Measurements from ENCODE around the gene YY1AP1. TPM values are rescaled to one million over a fixed set of nuclear protein-coding genes. Genes with fewer than 3 reads are reported as not detected.
"Not testable (repeated sequence)": the region's sequence is repeated elsewhere in the genome, so short reads cannot be mapped to it uniquely, and the experiment has no call there.

Gene YY1AP1
- total and polyA plus RNA-seq, 10 donors = 21.9 to 145 (median 81.7) TPM

- no peaks in the 10 kb centered on the region for H3K36me3 ChIP-seq
- no peak overlapping the region for H3K4me3 ChIP-seq
- 85 to 92% (median 91%) methylated on average over 3 of the region's 3 CpGs for WGBS, 5 donors
- DNase-seq = no peak
- peaks cover 0 to 19% (median 3%) of the 10 kb centered on the region in 6 donors for H3K4me1 ChIP-seq
- intact Hi-C loops (cut with DNase I; ENCODE audit: low total_unique reads) = no loop called here
- TF ChIP-seq POLR2A (IDR thresholded peaks at IDR 0.05) (no peak), POLR2AphosphoS5 (IDR thresholded peaks at IDR 0.05) (no peak), CTCF (IDR thresholded peaks at IDR 0.05 in 8 of 11, conservative IDR thresholded peaks at IDR 0.05 in 3 of 11) (no peak)
- H3K27me3 ChIP-seq (replicated peaks in 1 of 7) = no peaks in the 10 kb centered on the region
- peaks cover 0 to 33% (median 22%) of the 10 kb centered on the region in 8 donors for H3K9me3 ChIP-seq
- H3K27ac ChIP-seq = no peak overlapping the region
Observed at GRCh38 chr1:155643230-155643629, 45.3 kb downstream of the YY1AP1 start.

DNA sequence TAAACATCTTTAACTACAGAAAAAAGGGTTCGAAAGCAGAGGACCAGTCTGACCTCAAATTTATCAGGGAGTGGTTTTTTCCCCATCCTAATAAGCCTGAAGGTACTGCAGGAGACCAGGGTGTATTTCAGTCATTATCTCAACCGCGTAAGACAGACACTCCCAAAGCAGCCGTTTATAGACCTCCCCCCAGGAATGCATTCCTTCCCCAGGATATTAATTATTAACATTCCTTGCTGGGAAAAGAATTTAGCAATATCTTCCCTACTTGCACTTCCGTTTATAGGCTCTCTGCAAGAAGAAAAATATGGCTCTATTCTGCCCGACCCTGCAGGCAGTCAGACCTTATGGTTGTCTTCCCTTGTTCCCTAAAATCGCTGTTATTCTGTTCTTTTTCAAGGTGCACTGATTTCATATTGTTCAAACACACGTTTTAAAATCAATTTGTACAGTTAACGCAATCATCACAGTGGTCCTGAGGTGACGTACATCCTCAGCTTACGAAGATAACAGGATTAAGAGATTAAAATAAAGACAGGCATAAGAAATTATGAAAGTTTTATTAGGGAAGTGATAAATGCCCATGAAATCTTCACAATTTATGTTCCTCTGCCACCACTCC, 45.9 kb downstream of the YY1AP1 start:
- H3K4me3 ChIP-seq; H3K36me3 ChIP-seq; H3K27ac ChIP-seq; intact Hi-C loops (cut with DNase I; ENCODE audit: low total_unique reads); H3K27me3 ChIP-seq (replicated peaks in 1 of 7); DNase-seq: not testable (repeated sequence)
- H3K4me1 ChIP-seq = peaks cover 0 to 22% (median 5%) of the 10 kb centered on the region in 6 donors
- 82 to 86% (median 85%) methylated on average over 11 of the region's 11 CpGs for WGBS, 5 donors
- H3K9me3 ChIP-seq = peaks cover 0 to 33% (median 22%) of the 10 kb centered on the region in 8 donors

- Histone ChIP-seq H3K27ac (no peak overlapping the region), H3K4me1 (peaks cover 5 to 29% (median 18%) of the 10 kb centered on the region in 6 donors), H3K4me3 (no peak overlapping the region), H3K36me3 (no peaks in the 10 kb centered on the region), H3K9me3 (peaks cover 0 to 33% (median 22%) of the 10 kb centered on the region in 8 donors), H3K27me3 (replicated peaks in 1 of 7) (no peaks in the 10 kb centered on the region)
- no peak for DNase-seq
- intact Hi-C loops (cut with DNase I; ENCODE audit: low total_unique reads) = no loop called here
- TF ChIP-seq POLR2A (IDR thresholded peaks at IDR 0.05) (no peak), POLR2AphosphoS5 (IDR thresholded peaks at IDR 0.05) (no peak), CTCF (IDR thresholded peaks at IDR 0.05 in 8 of 11, conservative IDR thresholded peaks at IDR 0.05 in 3 of 11) (no peak)
Observed at GRCh38 chr1:155640367-155640766, 48.2 kb downstream of the YY1AP1 start.

- H3K4me3 ChIP-seq = peak overlapping the region; percentile 41 to 70 (median 48)
- TF ChIP-seq POLR2AphosphoS5 (IDR thresholded peaks at IDR 0.05) (no peak), CTCF (IDR thresholded peaks at IDR 0.05 in 8 of 11, conservative IDR thresholded peaks at IDR 0.05 in 3 of 11) (no peak), POLR2A (IDR thresholded peaks at IDR 0.05) (no peak)
- no peaks in the 10 kb centered on the region for H3K27me3 ChIP-seq (replicated peaks in 1 of 7)
- no peak for DNase-seq
- intact Hi-C loops (cut with DNase I; ENCODE audit: low total_unique reads) = no loop called here
- H3K4me1 ChIP-seq = peaks cover 5 to 22% (median 17%) of the 10 kb centered on the region in 6 donors
- 80 to 90% (median 86%) methylated on average over 11 of the region's 11 CpGs for WGBS, 5 donors
- no peaks in the 10 kb centered on the region for H3K36me3 ChIP-seq
- peak overlapping the region in 4 of 8 donors; percentile 60 to 78 (median 73) for H3K27ac ChIP-seq
- H3K9me3 ChIP-seq = peaks cover 0 to 8% (median 1%) of the 10 kb centered on the region in 8 donors
Observed at GRCh38 chr1:155636397-155637153, 52.0 kb downstream of the YY1AP1 start.

DNA sequence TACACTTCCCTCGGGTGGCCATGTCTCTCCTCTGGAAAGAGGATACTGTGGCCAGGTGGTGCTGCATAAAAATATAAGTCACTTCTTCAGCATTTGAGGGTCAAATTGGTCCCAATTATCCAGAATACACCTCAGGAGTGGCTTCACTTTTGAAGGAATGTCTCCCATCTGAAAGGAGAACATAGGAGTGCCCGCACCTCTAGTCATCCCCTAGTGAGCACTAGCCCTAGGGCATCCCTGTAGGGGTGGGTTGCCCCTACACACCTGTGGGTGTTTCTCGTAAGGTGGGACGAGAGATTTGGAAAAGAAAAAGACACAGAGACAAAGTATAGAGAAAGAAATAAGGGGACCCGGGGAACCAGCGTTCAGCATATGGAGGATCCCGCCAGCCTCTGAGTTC, 62.1 kb downstream of the YY1AP1 start:
- H3K4me1 ChIP-seq; H3K27ac ChIP-seq; intact Hi-C loops (cut with DNase I; ENCODE audit: low total_unique reads); H3K27me3 ChIP-seq (replicated peaks in 1 of 7); DNase-seq; H3K4me3 ChIP-seq; H3K9me3 ChIP-seq; H3K36me3 ChIP-seq: not testable (repeated sequence)
- 83 to 99% (median 93%) methylated on average over 4 to 7 of the region's 7 CpGs for WGBS, 5 donors

Measured in spleen (tissue), 11 donors.